Ovary (tissue), 9 donors: ENCODE data around the gene KCNIP3. TPM values are rescaled to one million over a fixed set of nuclear protein-coding genes. Genes with fewer than 3 reads are reported as not detected.

Source experiments
- DNase-seq, 5 donors: peaks; one replicate each; pipeline ENCODE4 v3.0.0-alpha.2; 2019 to 2020
- H3K27ac ChIP-seq, 2 donors: fragments of 200-600 bp; one replicate each; pipeline versions ENCODE4 v1.5.1 to v1.8.0; 2019 to 2022
- H3K27me3 ChIP-seq: fragments of 200-600 bp; one replicate; pipeline ENCODE4 v1.8.0; 2022
- H3K36me3 ChIP-seq: fragments of 200-600 bp; sonication (generic); one replicate; pipeline ENCODE4 v1.5.1; 2019
- H3K4me1 ChIP-seq: one replicate; pipeline ENCODE4 v1.8.1; 2013; ENCODE audit warnings: mild to moderate bottlenecking, moderate library complexity; ENCODE audit not compliant: insufficient read depth
- H3K4me3 ChIP-seq: fragments of 200-600 bp; sonication (generic); one replicate; pipeline ENCODE4 v1.5.1; 2017
- H3K9me3 ChIP-seq, 2 donors: fragments of 200-600 bp in 1 of 2; sonication (generic) in 1 of 2; one replicate each; pipeline versions ENCODE4 v1.5.1 to v1.8.1; 2013 to 2019; ENCODE audit warnings: mild to moderate bottlenecking in 1 of 2, moderate library complexity in 1 of 2
- EP300 ChIP-seq: sonication (generic); formaldehyde crosslinking; IDR thresholded peaks from one replicate; pipeline ENCODE4 v1.6.1; 2017; ENCODE audit warnings: antibody characterized with exemption
- POLR2A ChIP-seq: fragments of 450-650 bp; IDR thresholded peaks from one replicate; pipeline ENCODE4 v1.6.1; 2017; ENCODE audit warnings: antibody characterized with exemption, mild to moderate bottlenecking, moderate library complexity
- WGBS, 3 donors: extraction: QIAGEN DNeasy Blood & Tissue Kit in 1 of 3; methylation state at CpG; one replicate each; pipeline versions ENCODE4 v1.1.5 to v1.1.7; 2013 to 2017; 5-methylcytosine and 5-hydroxymethylcytosine counted together
- intact Hi-C, 4 donors: fragments of 100-400 bp; cut with DNase I; formaldehyde crosslinking; loops; one replicate each; pipeline versions ENCODE4 v1.11.0 to v1.15.1; 2022 to 2023
- polyA plus RNA-seq, 2 donors: library from polyadenylated mRNA; stranded (reverse); fragments of 200-250 nt in 1 of 2; fragments of 350-450 nt in 1 of 2; fragmentation: Illumina TruSeq in 1 of 2; extraction: RNeasy Lipid Tissue Mini Kit (QIAGEN cat#74804) in 1 of 2; gene quantifications; one replicate each; pipeline ENCODE4 v1.2.3, GENCODE V29; 2013 to 2014
- total RNA-seq, 7 donors: library from RNA; depleted of rRNA in 2 of 7; stranded (reverse); fragments of >200 nt in 2 of 7; fragmentation: NEBNext Ultra II Directional in 3 of 7; extraction: Animal tissue kit (Norgen Biotek cat#: 25700) in 3 of 7; gene quantifications; one replicate each; pipeline versions ENCODE4 v1.1.0 to v1.2.4, GENCODE V29; 2016 to 2023
- TF ChIP-seq, protein P1 (sequence below), 3 donors: fragments of 450-650 bp in 2 of 3; fragments of 200-600 bp in 1 of 3; IDR thresholded peaks; one replicate each; pipeline versions ENCODE4 v1.5.1 to v1.8.0; 2016 to 2022; ENCODE audit warnings: antibody characterized with exemption in 3 of 3, mild to moderate bottlenecking in 1 of 3
- donor health status: DM: no; HTN: no; CAD: no; lungs with moderate emphysema.
- donor health status: DM: no; HTN: no; CAD: no.
- donor health status: Bipolar disorder and iron deficiency.
- donor health status: DM: yes; HTN: yes; CAD: no.
- donor health status: DM: no; HTN: no; CAD: no.
- donor health status: DM: yes; HTN: yes; CAD: no.

KCNIP3 gene
- total and polyA plus RNA-seq, 9 donors = 2.2 to 26.0 (median 11.7) TPM

DNA sequence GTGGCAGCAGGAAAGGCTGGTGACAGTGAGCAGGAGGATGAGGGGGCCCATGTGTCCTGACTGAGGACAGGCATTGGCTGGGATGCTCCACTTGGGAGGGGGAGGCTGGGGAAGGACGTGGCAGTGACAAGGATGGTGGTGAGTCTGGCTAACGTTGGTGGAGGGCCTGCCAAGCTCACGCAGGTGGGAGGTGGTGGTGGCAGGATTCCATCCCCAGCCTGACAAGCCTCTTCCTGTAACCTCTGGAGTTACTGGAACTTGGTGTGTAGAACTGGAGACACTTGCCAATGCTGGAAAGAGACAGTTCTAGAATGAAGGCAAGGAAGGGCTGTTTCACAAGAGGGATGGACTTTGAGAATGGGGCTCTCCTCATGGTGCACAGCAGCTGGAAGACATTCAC, 14.7 kb upstream of the KCNIP3 start:
- intact Hi-C loops = no loop called here
- H3K4me3 ChIP-seq = no peak overlapping the region
- H3K27ac ChIP-seq = no peak overlapping the region
- H3K4me1 ChIP-seq = no peaks in the 10 kb centered on the region
- no peaks in the 10 kb centered on the region for H3K27me3 ChIP-seq
- H3K9me3 ChIP-seq = no peaks in the 10 kb centered on the region
- TF ChIP-seq EP300 = no peak
- TF ChIP-seq, protein P1, sequence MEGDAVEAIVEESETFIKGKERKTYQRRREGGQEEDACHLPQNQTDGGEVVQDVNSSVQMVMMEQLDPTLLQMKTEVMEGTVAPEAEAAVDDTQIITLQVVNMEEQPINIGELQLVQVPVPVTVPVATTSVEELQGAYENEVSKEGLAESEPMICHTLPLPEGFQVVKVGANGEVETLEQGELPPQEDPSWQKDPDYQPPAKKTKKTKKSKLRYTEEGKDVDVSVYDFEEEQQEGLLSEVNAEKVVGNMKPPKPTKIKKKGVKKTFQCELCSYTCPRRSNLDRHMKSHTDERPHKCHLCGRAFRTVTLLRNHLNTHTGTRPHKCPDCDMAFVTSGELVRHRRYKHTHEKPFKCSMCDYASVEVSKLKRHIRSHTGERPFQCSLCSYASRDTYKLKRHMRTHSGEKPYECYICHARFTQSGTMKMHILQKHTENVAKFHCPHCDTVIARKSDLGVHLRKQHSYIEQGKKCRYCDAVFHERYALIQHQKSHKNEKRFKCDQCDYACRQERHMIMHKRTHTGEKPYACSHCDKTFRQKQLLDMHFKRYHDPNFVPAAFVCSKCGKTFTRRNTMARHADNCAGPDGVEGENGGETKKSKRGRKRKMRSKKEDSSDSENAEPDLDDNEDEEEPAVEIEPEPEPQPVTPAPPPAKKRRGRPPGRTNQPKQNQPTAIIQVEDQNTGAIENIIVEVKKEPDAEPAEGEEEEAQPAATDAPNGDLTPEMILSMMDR (IDR thresholded peaks at IDR 0.05) = no peak
- no peak for TF ChIP-seq POLR2A
- WGBS, 3 donors = 23 to 28% (median 25%) methylated on average over 3 of the region's 3 CpGs
- no peaks in the 10 kb centered on the region for H3K36me3 ChIP-seq
- no peak for DNase-seq

DNA sequence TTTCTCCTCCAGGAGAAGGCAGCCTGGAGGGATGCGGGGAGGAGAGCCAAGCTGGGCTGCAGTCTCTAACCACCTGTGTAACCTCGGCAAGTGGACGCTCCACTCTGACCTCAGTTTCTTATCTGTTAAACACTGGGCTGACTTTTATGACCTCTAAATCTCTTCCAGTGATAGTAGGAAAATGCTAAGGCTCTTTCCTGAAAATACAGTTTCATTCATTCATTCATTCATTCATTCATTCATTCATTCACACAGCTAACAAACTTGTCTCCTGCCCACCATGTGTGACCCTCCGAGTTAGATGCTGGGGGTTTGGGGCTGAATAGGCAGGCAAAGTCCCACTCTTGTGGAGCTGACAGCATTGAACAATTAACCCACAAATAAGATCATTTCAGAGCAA, 13.6 kb upstream of the KCNIP3 start:
- H3K9me3 ChIP-seq = no peaks in the 10 kb centered on the region
- no peaks in the 10 kb centered on the region for H3K27me3 ChIP-seq
- DNase-seq = no peak
- H3K36me3 ChIP-seq = no peaks in the 10 kb centered on the region
- intact Hi-C loops = no loop called here
- H3K27ac ChIP-seq = no peak overlapping the region
- 69 to 80% (median 77%) methylated on average over 4 of the region's 4 CpGs for WGBS, 3 donors
- no peak overlapping the region for H3K4me3 ChIP-seq
- no peaks in the 10 kb centered on the region for H3K4me1 ChIP-seq
- TF ChIP-seq, protein P1 (IDR thresholded peaks at IDR 0.05) = no peak
- no peak for TF ChIP-seq POLR2A
- no peak for TF ChIP-seq EP300

DNA sequence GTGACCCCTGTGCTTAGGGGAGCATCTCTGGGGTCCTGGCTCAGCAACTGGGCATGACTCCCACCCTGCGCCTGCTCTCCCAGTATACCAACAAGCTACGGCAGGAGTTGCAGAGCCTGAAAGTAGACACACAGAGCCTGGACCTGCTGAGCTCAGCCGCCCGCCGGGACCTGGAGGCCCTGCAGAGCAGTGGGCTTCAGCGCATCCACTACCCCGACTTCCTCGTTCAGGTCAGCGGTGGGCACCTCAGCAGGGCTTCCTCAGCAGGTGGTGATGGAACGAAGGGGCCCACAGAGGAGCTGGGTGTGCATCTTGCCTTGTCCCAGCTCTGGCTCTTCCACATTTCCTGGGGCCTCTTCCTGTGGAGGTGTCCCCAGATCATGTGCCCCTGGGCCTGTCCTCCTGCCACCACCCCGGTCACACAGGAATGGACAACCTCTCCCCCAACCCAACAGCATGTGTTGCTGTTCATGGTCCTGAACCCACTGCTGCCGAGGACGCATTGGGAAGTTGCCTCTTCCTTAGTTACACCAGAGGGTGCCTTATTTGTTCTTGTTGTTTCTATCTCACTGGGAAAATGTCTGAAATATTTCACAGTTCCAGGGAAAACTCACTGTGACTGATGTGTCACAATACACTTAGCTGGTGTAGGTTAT, 12.1 kb upstream of the KCNIP3 start:
- Histone ChIP-seq H3K9me3 (no peaks in the 10 kb centered on the region), H3K27ac (no peak overlapping the region), H3K36me3 (no peaks in the 10 kb centered on the region), H3K27me3 (no peaks in the 10 kb centered on the region), H3K4me1 (no peaks in the 10 kb centered on the region), H3K4me3 (no peak overlapping the region)
- 85 to 88% (median 87%) methylated on average over 9 to 13 of the region's 13 CpGs for WGBS, 3 donors
- TF ChIP-seq, protein P1 (IDR thresholded peaks at IDR 0.05) = no peak
- TF ChIP-seq EP300 = no peak
- no peak for TF ChIP-seq POLR2A
- intact Hi-C loops = no loop called here
- DNase-seq = no peak

DNA sequence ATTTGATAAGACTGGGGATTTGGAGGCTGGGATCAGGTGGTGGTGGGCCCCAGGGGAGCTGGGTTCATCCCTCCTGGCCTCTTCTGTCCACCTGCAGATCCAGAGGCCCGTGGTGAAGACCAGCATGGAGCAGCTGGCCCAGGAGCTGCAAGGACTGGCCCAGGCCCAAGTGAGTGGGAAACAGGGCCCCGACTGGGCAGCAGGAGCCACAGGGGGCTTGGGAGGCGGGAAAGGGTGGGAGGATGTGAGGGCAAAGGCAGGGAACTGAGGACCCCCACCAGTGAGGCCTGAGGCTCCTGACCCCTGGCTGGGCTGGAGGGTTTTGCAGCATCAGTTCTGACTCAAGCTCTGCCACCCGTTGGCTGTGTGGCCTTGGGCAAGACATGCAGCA, 11.6 kb upstream of the KCNIP3 start:
- Histone ChIP-seq H3K27me3 (no peaks in the 10 kb centered on the region), H3K9me3 (no peaks in the 10 kb centered on the region), H3K36me3 (no peaks in the 10 kb centered on the region), H3K4me3 (no peak overlapping the region), H3K27ac (no peak overlapping the region), H3K4me1 (no peaks in the 10 kb centered on the region)
- WGBS, 3 donors = 55 to 58% (median 57%) methylated on average over 4 of the region's 4 CpGs
- intact Hi-C loops = no loop called here
- TF ChIP-seq, protein P1 (IDR thresholded peaks at IDR 0.05) = no peak
- TF ChIP-seq POLR2A = no peak
- TF ChIP-seq EP300 = no peak
- no peak for DNase-seq
